GM12864 (cell line): Measurements from ENCODE around the gene TIPRL.

Experiments used
- DNase-seq: peaks from one replicate; pipeline ENCODE4 v3.0.0-alpha.2; 2011; ENCODE audit warnings: low read depth
- H3K4me3 ChIP-seq: 2 replicates; pipeline ENCODE4 v1.5.1; 2011; ENCODE audit warnings: mild to moderate bottlenecking, low read depth, low read length, control low read depth
- CTCF ChIP-seq: IDR thresholded peaks from 2 replicates; pipeline ENCODE4 v1.5.1; 2011; ENCODE audit warnings: low read depth, mild to moderate bottlenecking, moderate library complexity, low read length, control low read depth, inconsistent platforms; ENCODE audit errors: missing control alignments

TIPRL gene

GRCh38 chr1:168216171-168216570 lies 37.4 kb downstream of the TIPRL start:
- H3K4me3 ChIP-seq = no peak overlapping the region

GRCh38 chr1:168217664-168218063 lies 38.9 kb downstream of the TIPRL start:
- DNase-seq = no peak
- no peak overlapping the region for H3K4me3 ChIP-seq
- no peak for TF ChIP-seq CTCF

More at GRCh38 chr1:168216171-168216570, 37.4 kb downstream of the TIPRL start:
- no peak for DNase-seq
- no peak for TF ChIP-seq CTCF

GRCh38 chr1:168218658-168219057 lies 39.9 kb downstream of the TIPRL start:
- TF ChIP-seq CTCF = no peak
- H3K4me3 ChIP-seq = no peak overlapping the region
- no peak for DNase-seq

GRCh38 chr1:168220470-168220871 lies 41.7 kb downstream of the TIPRL start:
- H3K4me3 ChIP-seq = no peak overlapping the region
- TF ChIP-seq CTCF = no peak
- no peak for DNase-seq

- no peak for TF ChIP-seq CTCF
- no peak for DNase-seq
- no peak overlapping the region for H3K4me3 ChIP-seq
Measured at GRCh38 chr1:168221275-168221674, 42.5 kb downstream of the TIPRL start.

GRCh38 chr1:168223261-168223660 lies 44.5 kb downstream of the TIPRL start:
- TF ChIP-seq CTCF = no peak
- DNase-seq = no peak
- no peak overlapping the region for H3K4me3 ChIP-seq

GRCh38 chr1:168223681-168224540 lies 45.1 kb downstream of the TIPRL start:
- no peak for TF ChIP-seq CTCF
- no peak overlapping the region for H3K4me3 ChIP-seq
- DNase-seq = no peak
